ENCODE results near the gene POLR1C.
"Not testable (repeated sequence)": the region's sequence is repeated elsewhere in the genome, so short reads cannot be mapped to it uniquely, and the experiment has no call there.

POLR1C gene

DNA sequence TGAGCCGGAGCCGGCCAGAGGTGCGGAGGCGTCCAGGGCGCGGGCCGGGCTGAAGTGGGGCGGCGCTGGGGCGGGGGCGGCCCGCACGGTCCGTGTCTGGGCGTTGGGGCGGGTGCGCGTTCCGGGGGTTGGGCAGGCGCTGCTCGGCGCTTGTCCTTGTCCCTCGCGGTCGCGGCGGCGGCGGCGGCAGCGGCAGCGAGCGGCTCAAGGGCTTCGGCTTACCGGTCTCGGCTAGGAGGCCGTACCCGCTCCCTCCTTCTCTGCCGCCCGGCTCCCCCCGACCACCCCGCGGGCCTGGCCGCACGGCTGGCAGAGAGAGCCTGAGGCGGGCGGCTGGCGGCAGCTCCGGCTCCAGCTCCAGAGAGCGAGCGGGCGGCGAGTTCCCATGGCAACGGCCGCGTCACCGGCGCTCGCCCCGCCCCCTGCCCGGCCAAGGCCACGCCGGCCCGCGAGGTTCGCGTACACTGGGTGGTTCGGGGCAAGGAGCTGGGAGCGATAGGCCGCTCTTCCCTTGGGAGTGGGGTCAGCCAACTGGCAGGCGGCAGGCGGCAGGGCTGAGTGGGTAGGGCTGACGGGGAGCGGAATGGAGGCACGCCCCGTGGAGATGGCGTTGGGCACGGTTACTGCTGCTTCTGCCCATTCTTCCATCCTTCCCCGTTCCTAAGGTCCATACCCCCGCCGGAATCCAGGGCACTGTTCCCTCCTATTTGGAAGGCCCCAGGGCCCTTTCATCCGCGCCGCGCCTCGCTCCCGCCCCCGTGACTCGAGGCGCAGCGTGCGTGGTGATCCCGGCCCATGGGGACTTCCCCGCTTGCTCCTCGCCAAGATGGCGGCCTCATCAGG, 6.7 kb upstream of the POLR1C start, which contains the start of gene LRRC73:
LRRC73 (minus strand) TSS at position 363 of the 843 bp plus-strand sequence. CDS start 561 bp downstream, outside the sequence.
- DNase-seq (ENCODE audit: low read depth in 2 of 2): peak; percentile 44 to 63

DNA sequence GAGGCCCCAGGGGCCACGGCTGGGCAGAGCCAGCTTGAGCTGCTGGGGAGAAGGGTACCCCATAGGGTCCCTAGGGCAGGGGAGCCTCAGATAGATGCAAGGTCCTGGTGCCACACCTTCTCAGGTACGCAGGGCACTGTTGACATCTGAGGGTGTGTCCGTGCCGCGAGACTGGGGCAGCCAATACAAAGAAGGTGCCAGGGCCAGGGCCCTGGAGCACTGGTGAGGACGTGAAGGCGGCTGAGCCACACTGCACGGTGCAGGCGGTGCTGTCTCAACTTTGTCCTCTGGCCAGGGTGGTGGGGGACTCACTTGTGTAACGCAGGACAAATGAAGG, 6.1 kb upstream of the POLR1C start:
- no peak for DNase-seq (ENCODE audit: low read depth in 2 of 2)

DNA sequence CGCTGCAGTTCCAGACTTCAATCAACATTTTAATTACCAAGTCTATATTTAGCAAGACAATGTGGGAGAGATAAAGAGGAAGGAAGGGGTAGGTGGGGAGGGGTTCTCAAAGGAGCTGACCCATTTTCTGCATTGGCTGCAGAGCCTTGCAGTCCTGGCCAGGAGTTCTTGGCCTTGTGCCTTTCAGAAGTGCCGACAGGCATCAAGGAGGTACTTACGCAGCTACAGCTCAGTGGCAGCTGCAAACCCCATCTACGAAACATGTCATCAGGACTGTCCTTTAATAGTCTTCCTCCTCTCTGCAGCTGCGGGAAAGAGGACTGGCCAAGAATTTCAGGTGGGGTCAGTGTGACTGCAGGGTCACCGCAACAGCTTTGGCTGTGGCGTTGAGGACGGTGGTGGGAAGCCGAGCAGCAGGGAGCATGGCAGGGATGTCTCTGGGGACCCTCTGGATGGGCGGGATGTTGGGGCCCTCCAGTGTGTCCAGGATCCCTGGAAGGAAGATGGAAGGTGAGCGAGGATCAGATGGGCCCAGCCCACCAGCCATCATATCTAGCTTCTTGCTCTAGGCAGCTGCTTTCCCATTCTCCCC, 5.0 kb upstream of the POLR1C start:
- no peak for DNase-seq (ENCODE audit: low read depth in 2 of 2)

DNA sequence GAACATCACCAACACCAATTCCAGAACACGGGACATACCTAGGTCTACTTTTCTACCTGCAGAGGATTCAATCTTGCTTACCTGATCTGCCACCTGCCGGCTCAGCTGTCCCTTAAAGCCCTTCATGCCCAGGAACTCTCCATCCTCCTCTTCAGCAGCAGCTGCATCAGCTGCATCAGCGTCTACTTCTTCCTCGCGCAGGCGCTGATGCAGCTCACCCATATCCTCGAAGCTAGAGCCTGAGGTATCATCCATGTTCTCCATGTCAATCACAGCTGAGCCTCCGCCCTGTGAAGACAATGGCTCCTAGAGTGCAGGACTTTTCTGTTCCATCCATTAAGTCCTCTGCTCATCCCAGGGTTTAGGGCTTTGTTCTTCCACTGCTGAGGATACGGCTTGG, 1.1 kb upstream of the POLR1C start:
- no peak for DNase-seq (ENCODE audit: low read depth in 2 of 2)

DNA sequence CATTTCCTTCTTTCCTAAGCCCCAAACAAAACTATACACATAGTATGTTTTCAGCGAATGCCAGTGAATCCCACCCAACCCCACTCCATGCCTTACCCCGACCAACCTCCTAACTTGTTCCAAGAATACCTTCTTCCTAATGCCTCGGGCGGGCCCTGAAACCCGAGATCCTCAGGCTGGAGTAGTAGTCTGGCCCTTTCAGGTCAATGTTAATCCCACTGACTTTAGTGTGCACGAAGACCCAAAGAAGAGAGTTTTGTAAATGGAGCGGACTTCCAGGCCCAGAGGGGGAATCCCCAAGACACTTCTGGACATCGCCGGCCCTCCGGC, 557 bp upstream of the POLR1C start:
- DNase-seq (ENCODE audit: low read depth in 2 of 2): no peak

DNA sequence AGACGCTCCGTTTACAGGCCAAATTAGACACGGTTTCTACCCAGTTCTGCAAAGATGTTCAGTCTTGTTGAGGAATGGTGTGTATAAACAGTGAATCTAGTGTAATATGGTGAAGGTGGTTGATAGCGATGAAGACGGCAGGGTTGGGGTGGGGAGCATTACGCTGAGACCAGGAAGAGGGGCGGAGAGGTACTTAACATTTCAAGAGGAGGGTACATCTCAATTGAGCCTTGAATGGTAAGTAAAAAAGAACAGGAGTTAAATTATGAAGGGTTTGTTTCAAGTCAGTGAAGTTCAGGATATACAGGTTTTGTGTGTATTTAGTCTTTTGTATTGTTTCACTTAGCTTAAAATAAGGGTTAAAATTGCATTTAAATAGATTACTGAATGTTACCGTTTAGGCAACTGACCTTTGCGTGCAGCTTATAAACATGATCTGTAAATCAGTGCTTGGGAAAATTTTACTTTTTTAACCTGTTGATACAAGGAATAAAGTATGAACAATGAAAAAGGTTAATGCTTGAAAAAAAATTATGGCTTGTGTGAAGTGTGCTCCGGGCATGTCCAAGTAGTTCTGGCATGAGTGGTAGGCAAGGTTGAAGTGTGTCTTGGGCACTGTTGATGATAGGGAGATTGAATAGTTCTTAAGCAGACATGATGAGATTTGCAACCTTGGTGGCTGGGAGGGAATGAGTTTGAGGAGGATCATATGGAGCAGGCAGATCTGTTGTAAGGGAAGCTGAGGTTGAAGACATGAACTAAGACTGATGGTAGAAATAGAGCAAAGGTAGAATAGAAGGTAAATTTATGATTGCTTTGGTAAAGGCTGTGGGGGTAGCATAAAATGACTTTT, 842 bp downstream of the POLR1C start:
- DNase-seq (ENCODE audit: low read depth in 2 of 2): no peak

DNA sequence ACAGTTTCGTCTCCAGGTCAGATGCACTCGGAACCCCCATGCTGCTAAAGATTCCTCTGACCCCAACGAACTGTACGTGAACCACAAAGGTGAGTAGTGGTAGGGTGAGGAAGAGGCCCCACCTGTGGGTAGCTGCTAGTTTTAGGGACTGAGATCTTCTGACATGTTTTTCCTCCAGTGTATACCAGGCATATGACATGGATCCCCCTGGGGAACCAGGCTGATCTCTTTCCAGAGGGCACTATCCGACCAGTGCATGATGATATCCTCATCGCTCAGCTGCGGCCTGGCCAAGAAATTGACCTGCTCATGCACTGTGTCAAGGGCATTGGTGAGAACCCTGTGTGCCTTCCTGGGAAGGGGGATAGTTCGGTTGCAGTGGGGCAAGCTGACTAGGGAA, 3.2 kb downstream of the POLR1C start:
- no peak for DNase-seq (ENCODE audit: low read depth in 2 of 2)

DNA sequence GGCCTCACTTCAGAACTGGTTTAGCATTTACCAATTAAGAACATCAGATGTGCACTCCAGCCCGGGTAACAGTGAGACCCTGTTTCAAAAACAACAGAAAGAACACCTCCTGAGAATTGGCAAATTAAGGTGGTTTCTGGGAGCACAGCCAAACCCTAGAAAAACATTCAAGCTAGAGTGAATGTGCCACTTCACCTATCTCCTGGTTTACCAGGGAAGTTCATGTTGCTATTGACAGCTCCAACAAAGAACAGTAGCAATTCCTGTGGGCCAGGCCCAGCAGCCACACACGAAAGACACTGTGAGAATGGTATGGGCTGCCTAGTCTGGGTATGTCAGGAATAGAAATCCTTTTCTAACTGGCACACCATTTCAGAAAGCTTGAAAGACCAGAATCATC, 4.9 kb downstream of the POLR1C start:
- no peak for DNase-seq (ENCODE audit: low read depth in 2 of 2)

DNA sequence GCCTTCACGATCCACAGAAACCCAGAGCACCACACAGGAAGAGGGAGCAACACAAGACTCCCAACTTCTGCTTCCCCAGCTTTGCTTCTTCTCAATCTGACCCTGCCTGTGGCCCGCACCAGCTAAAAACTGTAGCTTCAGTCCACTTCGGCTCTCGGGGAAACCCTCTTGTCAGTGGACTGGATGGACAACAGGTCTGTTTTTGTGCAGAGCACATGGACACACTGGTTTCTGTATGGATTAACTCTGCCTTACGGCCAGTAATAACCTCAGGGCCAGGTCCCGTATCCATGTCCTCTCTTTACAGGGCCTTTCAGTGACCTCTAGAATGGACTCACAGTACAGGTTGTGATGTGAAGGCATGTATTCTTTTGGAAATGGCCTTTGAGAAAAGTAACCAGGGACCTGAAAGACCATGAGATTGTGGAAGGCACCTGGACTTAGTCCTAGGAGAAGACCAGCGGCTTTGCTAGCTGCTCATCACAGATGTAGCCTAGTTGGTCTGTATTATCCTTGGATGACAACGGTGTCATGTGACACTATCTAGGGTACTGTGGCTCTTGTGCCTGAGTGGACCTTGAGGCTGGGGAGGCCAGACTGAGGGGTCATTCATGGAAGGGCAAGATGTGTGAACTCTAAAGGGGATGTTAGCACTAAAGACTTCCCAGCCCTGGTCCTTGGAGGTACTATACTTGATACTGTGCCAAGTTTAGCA, 5.8 kb downstream of the POLR1C start:
- DNase-seq (ENCODE audit: low read depth in 2 of 2): no peak

DNA sequence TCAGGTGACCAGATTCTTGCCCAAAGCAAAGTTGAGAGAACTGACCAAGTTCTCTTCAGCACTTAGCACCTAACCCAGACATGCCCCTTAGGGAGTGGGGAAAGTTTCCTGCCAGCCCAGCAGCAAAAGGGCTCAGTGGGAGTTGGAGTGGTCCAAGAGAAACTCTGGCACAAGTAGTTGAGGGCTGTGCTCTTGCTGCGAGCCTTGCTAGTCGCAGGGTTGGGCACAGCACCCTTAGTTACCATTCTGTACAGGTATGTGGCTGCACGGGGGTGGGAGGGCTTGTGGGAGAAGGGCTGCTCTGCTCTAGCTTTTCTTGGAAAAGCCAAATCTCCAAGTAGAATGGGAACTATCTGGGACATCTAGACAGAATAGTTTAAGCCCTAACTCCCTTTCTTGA, 6.4 kb downstream of the POLR1C start:
- DNase-seq (ENCODE audit: low read depth in 2 of 2): no peak

DNA sequence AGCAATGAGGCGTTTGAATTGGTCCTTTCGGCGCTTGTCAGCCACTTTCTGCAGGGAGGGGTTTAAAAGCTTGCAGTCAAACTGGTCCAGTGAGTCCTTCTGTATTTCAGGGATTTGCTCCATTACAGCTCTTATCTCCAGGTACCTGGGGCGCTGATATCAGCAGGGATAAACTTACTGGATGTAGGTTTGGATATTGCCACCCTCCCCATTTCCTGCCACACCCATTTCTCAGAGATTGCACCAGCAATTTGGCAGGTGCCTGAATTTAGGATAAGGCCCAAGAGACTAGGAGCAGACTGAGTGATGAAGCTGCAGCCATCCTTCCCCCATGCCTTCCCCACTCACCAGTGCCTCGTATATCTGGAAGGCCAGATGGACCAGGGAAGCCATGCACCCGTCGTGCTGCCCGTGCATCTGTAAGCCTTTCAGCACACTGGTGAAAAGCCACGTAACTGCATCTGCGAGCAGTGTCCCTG, 7.6 kb downstream of the POLR1C start:
- no peak for DNase-seq (ENCODE audit: low read depth in 2 of 2)

DNA sequence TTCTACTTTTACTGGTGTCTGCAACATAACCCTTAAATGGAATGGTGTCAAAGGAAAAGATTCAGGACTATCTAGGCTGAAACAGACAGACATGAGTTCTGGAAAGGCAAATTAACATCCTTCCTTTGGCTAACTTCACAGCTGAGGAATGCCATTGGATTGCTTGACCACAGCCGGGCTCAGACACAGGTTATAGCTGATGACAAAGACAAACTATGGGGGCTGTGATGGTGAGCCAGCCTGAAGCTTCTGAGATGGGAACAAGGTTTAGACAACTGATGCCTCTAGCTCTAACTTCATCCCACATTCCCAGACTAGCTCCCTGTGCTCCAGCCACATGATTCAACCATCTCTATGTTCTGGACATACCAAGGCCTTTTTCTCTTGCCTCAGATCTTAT, 15.3 kb downstream of the POLR1C start:
- DNase-seq (ENCODE audit: low read depth in 2 of 2): no peak

DNA sequence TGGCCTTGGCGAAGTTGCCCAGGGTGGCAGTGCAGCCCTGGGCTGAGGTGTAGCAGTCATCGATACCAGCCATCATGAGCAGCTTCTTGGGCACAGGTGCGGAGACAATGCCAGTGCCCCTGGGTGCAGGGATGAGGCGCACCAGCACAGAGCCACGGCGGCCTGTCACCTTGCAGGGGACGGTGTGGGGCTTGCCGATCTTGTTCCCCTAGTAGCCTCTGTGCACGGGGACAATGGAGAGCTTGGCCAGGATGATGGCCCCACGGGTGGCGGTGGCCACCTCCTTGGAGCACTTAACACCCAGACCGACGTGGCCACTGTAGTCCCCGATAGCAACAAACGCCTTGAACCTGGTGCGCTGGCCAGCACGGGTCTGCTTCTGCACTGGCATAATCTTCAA, 22.1 kb downstream of the POLR1C start:
- DNase-seq (ENCODE audit: low read depth in 2 of 2): not testable (repeated sequence)

DNA sequence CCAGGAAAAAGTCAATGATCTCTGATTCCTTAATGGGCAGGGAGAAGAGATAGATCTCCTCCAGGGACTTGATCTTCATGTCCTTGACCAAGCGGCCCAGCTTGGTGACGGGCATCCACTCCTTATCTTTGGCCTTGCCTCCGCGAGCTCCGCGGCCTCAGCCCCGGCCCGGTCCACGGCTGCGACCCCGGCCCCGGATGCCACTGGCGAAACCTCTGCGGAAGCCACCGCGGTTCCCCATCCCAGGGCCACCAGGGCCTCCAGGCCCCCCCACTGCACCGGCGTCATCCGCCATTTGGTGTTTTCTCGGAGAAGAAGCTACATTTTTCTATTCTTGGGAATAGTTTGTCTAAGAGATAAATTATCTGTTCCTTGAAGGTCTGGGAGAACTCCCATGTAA, 22.5 kb downstream of the POLR1C start:
- DNase-seq (ENCODE audit: low read depth in 2 of 2): not testable (repeated sequence)

DNA sequence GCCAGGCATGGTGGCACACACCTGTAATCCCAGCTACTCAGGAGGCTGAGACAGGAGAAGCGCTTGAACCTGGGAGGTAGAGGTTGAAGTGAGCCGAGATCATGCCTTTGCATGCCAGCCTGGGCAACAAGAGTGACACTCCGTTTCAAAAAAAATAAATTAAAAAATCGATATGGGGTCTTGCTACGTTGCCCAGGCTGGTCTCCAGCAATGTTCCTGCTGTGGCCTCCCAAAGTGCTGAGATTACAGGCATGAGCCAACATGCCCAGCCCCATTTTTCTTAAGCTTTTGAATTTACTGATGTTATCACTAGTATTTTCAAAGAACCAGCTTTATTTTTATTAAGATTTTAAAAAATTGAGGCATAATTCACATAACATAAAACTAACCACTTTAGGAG, 23.6 kb downstream of the POLR1C start:
- no peak for DNase-seq (ENCODE audit: low read depth in 2 of 2)

DNA sequence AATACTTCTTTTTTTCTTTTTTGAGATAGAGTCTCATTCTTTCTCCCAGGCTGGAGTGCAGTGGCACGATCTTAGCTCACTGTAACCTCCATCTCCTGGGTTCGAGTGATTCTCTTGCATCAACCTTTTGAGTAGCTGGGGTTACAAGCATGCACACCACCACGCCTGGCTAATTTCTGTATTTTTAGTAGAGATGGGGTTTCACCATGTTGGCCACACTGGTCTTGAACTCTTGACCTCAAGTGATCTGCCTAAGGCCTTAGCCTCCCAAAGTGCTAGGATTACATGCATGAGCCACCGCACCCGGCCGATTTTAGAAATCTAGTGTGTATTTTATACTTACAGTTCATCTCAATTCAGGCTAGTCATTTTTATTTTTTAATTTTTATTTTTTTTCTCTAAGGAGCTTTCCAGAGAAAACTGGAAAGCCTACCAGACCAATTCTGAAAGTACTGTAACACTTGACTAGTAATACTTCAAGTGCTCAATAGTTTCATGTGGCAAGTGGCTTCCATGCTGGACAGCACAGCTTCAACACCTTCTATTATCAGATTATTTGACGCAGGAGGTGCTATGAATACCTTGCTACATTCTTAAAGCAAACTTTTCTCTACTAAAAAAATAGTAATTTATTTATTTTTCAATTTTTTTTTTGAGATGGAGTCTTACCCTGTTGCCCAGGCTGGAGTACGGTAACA, 25.0 kb downstream of the POLR1C start:
- no peak for DNase-seq (ENCODE audit: low read depth in 2 of 2)

DNA sequence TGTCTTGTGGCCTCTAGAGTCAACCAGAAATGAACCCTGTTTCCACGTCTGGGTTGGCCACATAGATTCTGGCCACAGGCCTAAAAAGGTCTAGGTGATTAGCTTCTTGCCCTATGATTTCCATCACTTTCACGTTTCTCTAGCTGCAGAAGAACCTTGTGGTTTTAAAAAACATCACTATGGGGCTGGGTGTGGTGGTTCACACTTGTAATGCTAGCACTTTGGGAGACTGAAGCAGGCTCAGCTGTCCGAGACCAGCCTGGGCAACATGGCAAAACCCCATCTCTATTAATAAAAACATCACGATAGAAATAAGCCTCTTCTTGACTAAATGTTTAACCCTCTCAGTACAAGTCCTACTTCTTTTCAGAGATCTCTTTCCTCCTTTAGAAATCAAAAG, 27.6 kb downstream of the POLR1C start:
- DNase-seq (ENCODE audit: low read depth in 2 of 2): no peak

DNA sequence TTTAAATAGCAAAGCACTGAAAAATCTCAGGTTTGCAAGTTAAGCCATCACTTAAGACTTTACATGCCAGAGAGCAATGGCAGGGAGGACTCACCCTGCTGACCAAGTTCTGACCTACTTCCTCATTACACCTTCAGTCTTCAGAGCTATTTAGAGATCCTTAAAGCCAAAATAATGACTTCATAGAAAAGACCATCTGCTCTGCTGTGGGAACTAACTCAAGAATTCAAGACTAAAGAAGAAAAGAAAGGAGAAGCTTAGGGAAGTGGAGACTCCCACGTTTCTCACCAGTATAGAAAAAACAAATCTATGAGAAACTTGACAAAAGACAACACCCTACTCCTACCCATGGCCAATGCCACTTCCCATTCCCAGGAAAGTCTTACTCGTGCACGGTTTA, 30.3 kb downstream of the POLR1C start:
- DNase-seq (ENCODE audit: low read depth in 2 of 2): no peak

DNA sequence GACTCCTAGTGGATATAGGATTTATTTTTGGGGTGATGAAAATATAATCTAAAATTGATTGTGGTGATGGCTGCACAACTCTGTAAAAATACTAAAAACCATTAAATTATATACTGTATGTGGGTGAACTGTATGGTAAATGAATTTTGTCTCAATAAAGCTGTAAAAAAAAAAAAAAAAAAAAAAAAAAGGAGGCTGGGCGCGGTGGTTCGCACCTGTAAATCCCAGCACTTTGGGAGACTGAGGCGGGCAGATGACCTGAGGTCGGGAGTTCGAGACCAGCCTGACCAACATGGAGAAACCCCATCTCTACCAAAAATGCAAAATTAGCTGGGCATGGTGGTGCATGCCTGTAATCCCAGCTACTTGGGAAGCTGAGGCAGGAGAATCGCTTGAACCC, 40.7 kb downstream of the POLR1C start:
- not testable (repeated sequence) for DNase-seq (ENCODE audit: low read depth in 2 of 2)

DNA sequence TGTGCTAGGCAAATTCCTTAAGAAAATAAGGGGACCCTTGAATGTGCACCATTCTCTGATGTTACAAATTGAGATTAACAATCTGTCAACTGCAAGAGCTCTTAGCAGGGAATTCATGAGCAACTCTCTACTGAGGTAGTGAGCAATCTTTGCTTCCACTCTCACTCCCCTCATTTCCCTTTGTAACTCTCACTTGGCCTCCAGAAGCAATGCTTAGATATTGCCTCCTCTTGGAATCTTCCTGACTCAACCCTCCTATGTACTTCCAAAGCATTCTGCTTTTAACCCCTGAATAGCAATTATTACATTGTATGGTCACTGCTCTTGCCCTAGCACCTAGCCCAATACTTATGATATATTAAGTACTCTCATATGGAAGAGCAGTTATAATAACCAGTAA, 42.4 kb downstream of the POLR1C start:
- no peak for DNase-seq (ENCODE audit: low read depth in 2 of 2)

DNA sequence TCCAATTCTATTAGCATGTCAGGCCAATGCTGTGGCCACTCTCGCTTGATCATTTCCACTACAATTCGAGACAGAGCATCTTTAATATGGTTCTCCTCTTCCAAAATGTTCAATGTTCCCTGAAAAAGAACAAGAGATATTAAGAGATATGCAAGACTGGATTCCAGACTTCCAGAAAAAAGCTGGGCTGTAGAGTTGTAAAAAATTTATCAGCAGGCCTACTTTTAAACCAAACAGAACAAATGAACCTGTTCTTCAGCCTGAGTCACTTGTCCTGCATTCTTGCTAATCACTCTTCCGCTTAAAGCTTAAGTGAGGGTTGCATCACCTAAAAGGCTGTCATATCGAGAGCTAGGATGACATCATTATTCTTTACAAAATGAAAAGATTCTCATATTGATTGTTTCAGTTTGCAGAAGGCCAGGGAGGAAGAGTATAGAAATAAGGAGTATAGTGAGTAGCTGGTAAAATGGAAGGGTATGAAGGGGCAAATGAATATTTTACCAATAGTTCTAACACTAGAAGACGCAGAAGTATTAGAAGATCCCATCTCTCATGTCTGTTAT, 54.1 kb downstream of the POLR1C start:
- no peak for DNase-seq (ENCODE audit: low read depth in 2 of 2)

Measured in stimulated activated CD8-positive, alpha-beta memory T cell treated with anti-CD3 and anti-CD28 coated beads, Interleukin-15, amount 100 ng/mL, for 4 hours (primary cell).